SK-N-SH (cell line): Measurements from ENCODE around the gene KRT84. TPM values are rescaled to one million over a fixed set of nuclear protein-coding genes. Genes with fewer than 3 reads are reported as not detected.

Experiments used
- CTCF ChIA-PET: fragments of 300-600, 350-600 bp; formaldehyde crosslinking; extraction: SDS; loops from one replicate; lab custom pipeline; 2021; lab: Yijun Ruan, JAX
- POLR2A ChIA-PET: fragments of 350-600 bp; sonication (Branson Sonifier 250); formaldehyde crosslinking; extraction: SDS; loops from one replicate; lab custom pipeline; 2020; ENCODE audit warnings: antibody characterized with exemption, inconsistent platforms; lab: Yijun Ruan, JAX
- DNase-seq: peaks from one replicate; pipeline ENCODE4 v3.0.0; 2012
- H2AFZ ChIP-seq: fragments of 200-600 bp; sonication (generic); 2 replicates; pipeline ENCODE4 v1.8.1; 2016; ENCODE audit warnings: antibody characterized with exemption, mild to moderate bottlenecking, low read depth
- H3F3A ChIP-seq: fragments of 200-600 bp; sonication (generic); replicated peaks from 2 replicates; pipeline ENCODE3; 2016; ENCODE audit warnings: antibody characterized with exemption, mild to moderate bottlenecking; ENCODE audit not compliant: insufficient read depth
- H3K27ac ChIP-seq, 2 experiments: fragments of 200-500 bp in 1 of 2; fragments of 200-600 bp in 1 of 2; sonication (Bioruptor generic) in 1 of 2; sonication (generic), shearing (Covaris generic) in 1 of 2; 2 replicates each; pipeline versions ENCODE4 v1.5.1 to v1.6.1; 2014 to 2016; ENCODE audit warnings: low read depth in 2 of 2, inconsistent platforms in 1 of 2, low read length in 1 of 2, mild to moderate bottlenecking in 1 of 2, mixed read lengths in 1 of 2
- H3K27me3 ChIP-seq: fragments of 200-600 bp; sonication (generic), shearing (Covaris generic); 2 replicates; pipeline ENCODE4 v1.6.1; 2016; ENCODE audit warnings: mixed run types; ENCODE audit not compliant: insufficient read depth
- H3K36me3 ChIP-seq, 2 experiments: fragments of 200-500 bp in 1 of 2; fragments of 200-600 bp in 1 of 2; sonication (Bioruptor generic) in 1 of 2; sonication (generic) in 1 of 2; replicated peaks in 1 of 2; 2 replicates each; pipeline versions ENCODE3 to v1.5.1; 2014 to 2016; ENCODE audit warnings: low read length in 1 of 2, mild to moderate bottlenecking in 1 of 2; ENCODE audit not compliant: insufficient read depth in 2 of 2, control insufficient read depth in 1 of 2
- H3K4me1 ChIP-seq, 2 experiments: fragments of 200-500 bp in 1 of 2; fragments of 200-600 bp in 1 of 2; sonication (Bioruptor generic) in 1 of 2; sonication (generic), shearing (Covaris generic) in 1 of 2; 2 replicates each; pipeline versions ENCODE4 v1.5.1 to v1.6.1; 2014 to 2016; ENCODE audit warnings: low read depth in 1 of 2, low read length in 1 of 2, mixed run types in 1 of 2; ENCODE audit not compliant: insufficient read depth in 2 of 2, control insufficient read depth in 1 of 2
- H3K4me2 ChIP-seq: fragments of 200-600 bp; sonication (generic), shearing (Covaris generic); 2 replicates; pipeline ENCODE4 v1.6.1; 2017; ENCODE audit warnings: mixed run types
- H3K4me3 ChIP-seq, 2 experiments: fragments of 200-500 bp in 1 of 2; fragments of 200-600 bp in 1 of 2; sonication (Bioruptor generic) in 1 of 2; sonication (generic), shearing (Covaris generic) in 1 of 2; 2 replicates each; pipeline versions ENCODE4 v1.5.1 to v1.8.1; 2014 to 2016; ENCODE audit warnings: low read depth in 2 of 2, inconsistent platforms in 1 of 2, low read length in 1 of 2, mild to moderate bottlenecking in 1 of 2, mixed read lengths in 1 of 2, moderate library complexity in 1 of 2
- H3K79me2 ChIP-seq: fragments of 200-600 bp; sonication (generic); 2 replicates; pipeline ENCODE4 v1.8.1; 2017; ENCODE audit warnings: mild to moderate bottlenecking; ENCODE audit not compliant: insufficient read depth
- H3K9ac ChIP-seq: fragments of 200-600 bp; sonication (generic); 2 replicates; pipeline ENCODE4 v1.6.1; 2017; ENCODE audit warnings: mixed run types
- H3K9me2 ChIP-seq: fragments of 200-600 bp; sonication (generic); 2 replicates; pipeline ENCODE4 v1.6.1; 2017; ENCODE audit warnings: mixed run types
- H3K9me3 ChIP-seq: fragments of 200-600 bp; sonication (generic); 2 replicates; pipeline ENCODE4 v1.6.1; 2017; ENCODE audit warnings: mixed run types, mild to moderate bottlenecking, moderate library complexity
- H4K20me1 ChIP-seq: fragments of 200-600 bp; sonication (generic); 2 replicates; pipeline ENCODE4 v1.6.1; 2017; ENCODE audit warnings: mild to moderate bottlenecking, mixed run types; ENCODE audit not compliant: insufficient read depth
- CTCF ChIP-seq: fragments of 200-600 bp; sonication (generic); IDR thresholded peaks from 2 replicates; pipeline ENCODE4 v1.6.1; 2017; ENCODE audit warnings: antibody characterized with exemption, mild to moderate bottlenecking, moderate library complexity
- ELF1 ChIP-seq: IDR thresholded peaks from 2 replicates; pipeline ENCODE4 v1.4.0; 2012
- FOXJ3 ChIP-seq: sonication (generic); formaldehyde crosslinking; IDR thresholded peaks from 2 replicates; pipeline ENCODE4 v1.5.1; 2020; ENCODE audit warnings: mild to moderate bottlenecking, missing genetic modification reagents
- GATA2 ChIP-seq: sonication (generic); formaldehyde crosslinking; IDR thresholded peaks from 2 replicates; pipeline ENCODE4 v1.5.0; 2020; ENCODE audit warnings: mild to moderate bottlenecking, missing genetic modification reagents
- IRF3 ChIP-seq: fragments of 150-350 bp; IDR thresholded peaks from 2 replicates; pipeline ENCODE4 v1.6.1; 2016; ENCODE audit warnings: mild to moderate bottlenecking, low read depth, low read length
- MXI1 ChIP-seq: IDR thresholded peaks from 2 replicates; pipeline ENCODE4 v1.6.1; 2012; ENCODE audit warnings: mild to moderate bottlenecking, low read depth, low read length, improper control_type of control experiment
- PBX3 ChIP-seq: IDR thresholded peaks from 2 replicates; pipeline ENCODE4; 2012
- REST ChIP-seq: IDR thresholded peaks from 2 replicates; pipeline ENCODE4 v1.6.1; 2012; ENCODE audit warnings: mild to moderate bottlenecking, low read depth, low read length, moderate library complexity
- RFX5 ChIP-seq: IDR thresholded peaks from 2 replicates; pipeline ENCODE4 v1.6.1; 2012; ENCODE audit warnings: mild to moderate bottlenecking, improper control_type of control experiment, low read length
- RXRA ChIP-seq: IDR thresholded peaks from 2 replicates; pipeline ENCODE4 v1.4.0; 2012; ENCODE audit warnings: low read depth, mild to moderate bottlenecking, borderline replicate concordance
- SIN3A ChIP-seq: IDR thresholded peaks from 2 replicates; pipeline ENCODE4 v1.6.1; 2012; ENCODE audit warnings: low read depth, mild to moderate bottlenecking, low read length, moderate library complexity, borderline replicate concordance
- SMC3 ChIP-seq: IDR thresholded peaks from 2 replicates; pipeline ENCODE4 v1.6.1; 2012; ENCODE audit warnings: low read depth, low read length, improper control_type of control experiment
- TAF1 ChIP-seq: IDR thresholded peaks from 2 replicates; pipeline ENCODE4 v1.6.1; 2012; ENCODE audit warnings: low read depth, mild to moderate bottlenecking, low read length, moderate library complexity, borderline replicate concordance
- TCF12 ChIP-seq: IDR thresholded peaks from 2 replicates; pipeline ENCODE4 v1.4.0; 2012
- USF1 ChIP-seq: IDR thresholded peaks from 2 replicates; pipeline ENCODE4 v1.4.0; 2012; ENCODE audit warnings: low read depth, borderline replicate concordance
- USF2 ChIP-seq: fragments of 150-350 bp; IDR thresholded peaks from 2 replicates; pipeline ENCODE4 v1.6.1; 2017; ENCODE audit warnings: antibody characterized with exemption, low read length, low read depth, borderline replicate concordance
- YY1 ChIP-seq: IDR thresholded peaks from 2 replicates; pipeline ENCODE4 v1.4.0; 2012; ENCODE audit warnings: low read depth, mild to moderate bottlenecking
- ZBTB33 ChIP-seq: IDR thresholded peaks from 2 replicates; pipeline ENCODE4 v1.4.0; 2012; ENCODE audit warnings: low read depth, borderline replicate concordance
- WGBS: methylation state at CpG from one replicate; pipeline ENCODE4 v1.1.6; 2017; ENCODE audit warnings: low lambda C conversion rate; 5-methylcytosine and 5-hydroxymethylcytosine counted together
- polyA plus RNA-seq, 3 experiments: library from polyadenylated mRNA; depleted of rRNA; stranded (reverse); fragments of >200 nt; gene quantifications; 2 replicates each; pipeline ENCODE4 v1.2.3, GENCODE V29; 2012

The KRT84 gene
- polyA plus RNA-seq, 1 of the 3 experiments (the other 2 are of a cell fraction): not detected

GRCh38 chr12:52423035-52423434 is 37.6 kb upstream of the KRT84 start:
- Histone ChIP-seq H3K27me3 (peaks cover 28% of the 10 kb centered on the region; the same call in 1 of the 2 replicates), H3K27ac (no peak overlapping the region), H2AFZ (no peak overlapping the region), H3K9me3 (no peaks in the 10 kb centered on the region), H4K20me1 (no peaks in the 10 kb centered on the region), H3F3A (no peaks in the 10 kb centered on the region), H3K9me2 (no peaks in the 10 kb centered on the region), H3K4me2 (no peak overlapping the region), H3K4me1 (no peaks in the 10 kb centered on the region), H3K36me3 (no peaks in the 10 kb centered on the region), H3K9ac (no peak overlapping the region), H3K79me2 (no peaks in the 10 kb centered on the region), H3K4me3 (no peak overlapping the region)
- no peak for DNase-seq
- ChIA-PET CTCF (interaction anchor here (1.0 to 1.2 kb wide), 2 partner anchors 9 to 32 kb away, joined by 3 read pairs; no protein-coding TSS in a partner anchor), POLR2A (no interaction called here)
- 26% methylated on average over 6 of the region's 6 CpGs for WGBS
- TF ChIP-seq CTCF (no peak), RXRA (no peak), TCF12 (no peak), RFX5 (no peak), SIN3A (no peak), USF1 (no peak), SMC3 (no peak), MXI1 (no peak), TAF1 (no peak), ZBTB33 (no peak), REST (no peak), PBX3 (no peak), GATA2 (CRISPR knock-in tag) (no peak), IRF3 (no peak), YY1 (no peak), ELF1 (no peak), USF2 (no peak), FOXJ3 (CRISPR knock-in tag) (no peak)
